ENCODE data around the gene C3orf18. TPM values are rescaled to one million over a fixed set of nuclear protein-coding genes. Genes with fewer than 3 reads are reported as not detected.

Gene C3orf18
- total RNA-seq, 1 donor from 2014 or later: 8.5 TPM

GRCh38 chr3:50584391-50584790 lies 16.8 kb upstream of the C3orf18 start:
- peaks cover 4% of the 10 kb centered on the region for H3K27me3 Mint-ChIP-seq (ENCODE audit: insufficient read depth, low read depth)
- Histone ChIP-seq H3K27ac (no peak overlapping the region), H3K36me3 (no peaks in the 10 kb centered on the region), H3F3A (ENCODE audit: low read depth) (no peaks in the 10 kb centered on the region), H3K4me3 (no peak overlapping the region), H2AFZ (replicated peaks) (no peak overlapping the region), H3K4me1 (no peaks in the 10 kb centered on the region), H3K9me3 (ENCODE audit: low read depth) (no peaks in the 10 kb centered on the region), H3K79me2 (ENCODE audit: low read depth) (no peaks in the 10 kb centered on the region), H3K9ac (no peak overlapping the region), H4K20me1 (ENCODE audit: low read depth) (no peaks in the 10 kb centered on the region), H3K27me3 (no peaks in the 10 kb centered on the region), H3K4me2 (no peak overlapping the region)
- no peak overlapping the region for H3K4me3 Mint-ChIP-seq
- H3K4me1 Mint-ChIP-seq: no peaks in the 10 kb centered on the region
- H3K9me3 Mint-ChIP-seq: no peaks in the 10 kb centered on the region
- no peaks in the 10 kb centered on the region for H3K36me3 Mint-ChIP-seq
- no peak for DNase-seq (ENCODE audit: low spot score)
- peak overlapping the region; percentile 36 for H3K27ac Mint-ChIP-seq
- no peak for TF ChIP-seq CTCF (IDR thresholded peaks at IDR 0.05)

- H3K27ac ChIP-seq: no peak overlapping the region
These were observed 16.4 kb upstream of the C3orf18 start for GRCh38 chr3:50583897-50584296.

GRCh38 chr3:50582083-50582482 lies 14.5 kb upstream of the C3orf18 start:
- DNase-seq (ENCODE audit: low spot score): no peak
- Histone ChIP-seq H3K4me2 (no peak overlapping the region), H3K36me3 (no peaks in the 10 kb centered on the region), H2AFZ (replicated peaks) (no peak overlapping the region), H3K4me3 (no peak overlapping the region), H3K4me1 (no peaks in the 10 kb centered on the region), H3K9ac (no peak overlapping the region), H4K20me1 (ENCODE audit: low read depth) (no peaks in the 10 kb centered on the region), H3K27me3 (no peaks in the 10 kb centered on the region), H3F3A (ENCODE audit: low read depth) (no peaks in the 10 kb centered on the region), H3K9me3 (ENCODE audit: low read depth) (no peaks in the 10 kb centered on the region), H3K79me2 (ENCODE audit: low read depth) (no peaks in the 10 kb centered on the region), H3K27ac (no peak overlapping the region)
- no peak overlapping the region for H3K4me3 Mint-ChIP-seq
- H3K9me3 Mint-ChIP-seq: no peaks in the 10 kb centered on the region
- TF ChIP-seq EZH2 (IDR thresholded peaks at IDR 0.05) (no peak), CTCF (IDR thresholded peaks at IDR 0.05) (no peak)
- no peak overlapping the region for H3K27ac Mint-ChIP-seq
- H3K36me3 Mint-ChIP-seq: peaks cover 3% of the 10 kb centered on the region
- no peaks in the 10 kb centered on the region for H3K4me1 Mint-ChIP-seq
- H3K27me3 Mint-ChIP-seq (ENCODE audit: insufficient read depth, low read depth): no peaks in the 10 kb centered on the region

More at GRCh38 chr3:50583897-50584296, 16.4 kb upstream of the C3orf18 start:
- Mint-ChIP-seq H3K9me3 (no peaks in the 10 kb centered on the region), H3K36me3 (peaks cover 3% of the 10 kb centered on the region), H3K4me3 (no peak overlapping the region), H3K4me1 (no peaks in the 10 kb centered on the region), H3K27me3 (ENCODE audit: insufficient read depth, low read depth) (peaks cover 4% of the 10 kb centered on the region), H3K27ac (peak overlapping the region; percentile 36)
- no peaks in the 10 kb centered on the region for H3F3A ChIP-seq (ENCODE audit: low read depth)
- no peak for DNase-seq (ENCODE audit: low spot score)
- no peaks in the 10 kb centered on the region for H4K20me1 ChIP-seq (ENCODE audit: low read depth)
- no peaks in the 10 kb centered on the region for H3K9me3 ChIP-seq (ENCODE audit: low read depth)
- H3K4me3 ChIP-seq: no peak overlapping the region
- no peak overlapping the region for H3K4me2 ChIP-seq
- no peak for TF ChIP-seq CTCF (IDR thresholded peaks at IDR 0.05)
- no peak for TF ChIP-seq EZH2 (IDR thresholded peaks at IDR 0.05)
- no peak for TF ChIP-seq EZH2phosphoT487 (IDR thresholded peaks at IDR 0.05)
- no peaks in the 10 kb centered on the region for H3K79me2 ChIP-seq (ENCODE audit: low read depth)
- H3K27me3 ChIP-seq: no peaks in the 10 kb centered on the region
- no peak overlapping the region for H2AFZ ChIP-seq (replicated peaks)
- H3K4me1 ChIP-seq: no peaks in the 10 kb centered on the region
- H3K36me3 ChIP-seq: no peaks in the 10 kb centered on the region
- no peak overlapping the region for H3K9ac ChIP-seq

- Histone ChIP-seq H3K9me3 (ENCODE audit: low read depth) (no peaks in the 10 kb centered on the region), H3K4me3 (no peak overlapping the region), H2AFZ (replicated peaks) (no peak overlapping the region), H3F3A (ENCODE audit: low read depth) (no peaks in the 10 kb centered on the region), H3K27me3 (no peaks in the 10 kb centered on the region), H3K27ac (no peak overlapping the region), H3K4me1 (no peaks in the 10 kb centered on the region), H3K36me3 (no peaks in the 10 kb centered on the region), H3K79me2 (ENCODE audit: low read depth) (no peaks in the 10 kb centered on the region), H4K20me1 (ENCODE audit: low read depth) (no peaks in the 10 kb centered on the region), H3K9ac (no peak overlapping the region), H3K4me2 (no peak overlapping the region)
- peaks cover 3% of the 10 kb centered on the region for H3K36me3 Mint-ChIP-seq
- H3K4me1 Mint-ChIP-seq: no peaks in the 10 kb centered on the region
- H3K27ac Mint-ChIP-seq: no peak overlapping the region
- no peaks in the 10 kb centered on the region for H3K27me3 Mint-ChIP-seq (ENCODE audit: insufficient read depth, low read depth)
- no peaks in the 10 kb centered on the region for H3K9me3 Mint-ChIP-seq
- TF ChIP-seq EZH2 (IDR thresholded peaks at IDR 0.05) (no peak), EZH2phosphoT487 (IDR thresholded peaks at IDR 0.05) (no peak), CTCF (IDR thresholded peaks at IDR 0.05) (no peak)
- DNase-seq (ENCODE audit: low spot score): no peak
- no peak overlapping the region for H3K4me3 Mint-ChIP-seq
These were observed 13.9 kb upstream of the C3orf18 start for GRCh38 chr3:50581459-50581842.

Data from neural progenitor cell (in vitro differentiated cells).